Neural crest cell (in vitro differentiated cells): Measurements from ENCODE around the gene EDIL3. TPM values are rescaled to one million over a fixed set of nuclear protein-coding genes. Genes with fewer than 3 reads are reported as not detected.

ENCODE experiments used
- DNase-seq: peaks from one replicate; pipeline ENCODE4 v3.0.0; 2021; ENCODE audit warnings: low read depth, mixed read lengths, low spot score
- H3K27ac Mint-ChIP-seq: one replicate; pipeline ENCODE4 v1.8.0; 2021; ENCODE audit warnings: mild to moderate bottlenecking, mixed read lengths; ENCODE audit not compliant: unreplicated experiment
- H3K27me3 Mint-ChIP-seq: 2 replicates; pipeline ENCODE4 v1.8.0; 2021; ENCODE audit warnings: low read depth, mild to moderate bottlenecking, mixed read lengths
- H3K36me3 Mint-ChIP-seq: 2 replicates; pipeline ENCODE4 v1.8.0; 2021; ENCODE audit warnings: low read depth, mild to moderate bottlenecking, mixed read lengths
- H3K4me1 Mint-ChIP-seq: 2 replicates; pipeline ENCODE4 v1.8.0; 2021; ENCODE audit warnings: mixed read lengths
- H3K4me3 Mint-ChIP-seq: one replicate; pipeline ENCODE4 v1.8.0; 2021; ENCODE audit warnings: mild to moderate bottlenecking, mixed read lengths
- H3K9me3 Mint-ChIP-seq: 2 replicates; pipeline ENCODE4 v1.8.0; 2021; ENCODE audit warnings: mixed read lengths
- total RNA-seq: library from RNA; stranded (reverse); gene quantifications from 2 replicates; pipeline ENCODE4 v1.2.1, GENCODE V29; 2021
- TF ChIP-seq, protein P1 (sequence below): fragments of 200-600 bp; sonication (generic); conservative IDR thresholded peaks from 2 replicates; pipeline ENCODE4 v1.5.0; 2021; ENCODE audit warnings: antibody characterized with exemption, mild to moderate bottlenecking

The EDIL3 gene
- total RNA-seq, 1 donor from 2014 or later: 1.2 TPM

DNA sequence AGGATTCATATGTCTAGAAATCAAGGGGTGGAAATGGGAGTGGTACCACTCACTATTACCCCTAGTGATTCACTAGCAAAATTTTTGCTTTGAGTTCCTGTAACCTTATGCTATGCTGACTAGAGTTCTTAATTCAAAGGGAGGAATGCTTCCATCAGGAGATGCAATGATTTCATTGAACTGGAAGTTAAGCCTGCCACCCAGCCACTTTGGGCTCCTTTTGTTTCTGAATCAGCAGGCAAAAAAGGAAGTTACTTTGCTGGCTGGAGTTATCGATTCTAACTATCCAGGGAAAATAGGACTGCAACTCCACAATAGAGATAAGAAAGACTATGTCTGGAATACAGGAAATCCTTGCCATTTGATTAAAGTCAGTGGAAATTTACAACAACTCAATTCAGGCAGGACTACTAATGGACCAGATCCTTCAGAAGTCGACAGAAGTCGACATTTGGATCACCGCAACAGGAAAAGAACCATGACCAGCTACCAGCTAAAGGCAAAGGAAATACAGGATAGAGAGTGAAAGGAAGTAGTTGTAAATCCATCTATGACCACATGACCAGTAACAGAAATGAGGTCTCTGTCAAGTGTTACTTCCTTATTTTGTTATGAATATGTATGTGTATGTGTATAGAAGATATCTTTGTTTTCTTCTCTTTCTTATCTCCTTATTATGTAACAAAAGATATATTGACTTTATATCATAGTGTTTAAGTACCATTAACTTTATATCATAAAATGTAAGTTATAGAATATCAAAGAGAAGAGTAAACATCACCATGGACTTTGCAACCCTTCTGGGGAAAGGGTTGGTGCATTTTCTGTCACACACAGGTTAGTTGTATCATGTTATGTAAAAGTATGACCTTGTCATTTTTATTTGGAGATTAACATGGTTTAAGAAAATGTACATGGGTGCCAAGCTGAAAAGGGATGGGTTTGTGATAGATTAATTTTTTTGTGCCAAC, 465.3 kb downstream of the EDIL3 start:
- Mint-ChIP-seq H3K27ac (no peak overlapping the region), H3K4me1 (no peaks in the 10 kb centered on the region), H3K27me3 (no peaks in the 10 kb centered on the region), H3K36me3 (no peaks in the 10 kb centered on the region), H3K9me3 (no peaks in the 10 kb centered on the region), H3K4me3 (no peak overlapping the region)
- TF ChIP-seq, protein P1, sequence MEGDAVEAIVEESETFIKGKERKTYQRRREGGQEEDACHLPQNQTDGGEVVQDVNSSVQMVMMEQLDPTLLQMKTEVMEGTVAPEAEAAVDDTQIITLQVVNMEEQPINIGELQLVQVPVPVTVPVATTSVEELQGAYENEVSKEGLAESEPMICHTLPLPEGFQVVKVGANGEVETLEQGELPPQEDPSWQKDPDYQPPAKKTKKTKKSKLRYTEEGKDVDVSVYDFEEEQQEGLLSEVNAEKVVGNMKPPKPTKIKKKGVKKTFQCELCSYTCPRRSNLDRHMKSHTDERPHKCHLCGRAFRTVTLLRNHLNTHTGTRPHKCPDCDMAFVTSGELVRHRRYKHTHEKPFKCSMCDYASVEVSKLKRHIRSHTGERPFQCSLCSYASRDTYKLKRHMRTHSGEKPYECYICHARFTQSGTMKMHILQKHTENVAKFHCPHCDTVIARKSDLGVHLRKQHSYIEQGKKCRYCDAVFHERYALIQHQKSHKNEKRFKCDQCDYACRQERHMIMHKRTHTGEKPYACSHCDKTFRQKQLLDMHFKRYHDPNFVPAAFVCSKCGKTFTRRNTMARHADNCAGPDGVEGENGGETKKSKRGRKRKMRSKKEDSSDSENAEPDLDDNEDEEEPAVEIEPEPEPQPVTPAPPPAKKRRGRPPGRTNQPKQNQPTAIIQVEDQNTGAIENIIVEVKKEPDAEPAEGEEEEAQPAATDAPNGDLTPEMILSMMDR: no peak
- no peak for DNase-seq

DNA sequence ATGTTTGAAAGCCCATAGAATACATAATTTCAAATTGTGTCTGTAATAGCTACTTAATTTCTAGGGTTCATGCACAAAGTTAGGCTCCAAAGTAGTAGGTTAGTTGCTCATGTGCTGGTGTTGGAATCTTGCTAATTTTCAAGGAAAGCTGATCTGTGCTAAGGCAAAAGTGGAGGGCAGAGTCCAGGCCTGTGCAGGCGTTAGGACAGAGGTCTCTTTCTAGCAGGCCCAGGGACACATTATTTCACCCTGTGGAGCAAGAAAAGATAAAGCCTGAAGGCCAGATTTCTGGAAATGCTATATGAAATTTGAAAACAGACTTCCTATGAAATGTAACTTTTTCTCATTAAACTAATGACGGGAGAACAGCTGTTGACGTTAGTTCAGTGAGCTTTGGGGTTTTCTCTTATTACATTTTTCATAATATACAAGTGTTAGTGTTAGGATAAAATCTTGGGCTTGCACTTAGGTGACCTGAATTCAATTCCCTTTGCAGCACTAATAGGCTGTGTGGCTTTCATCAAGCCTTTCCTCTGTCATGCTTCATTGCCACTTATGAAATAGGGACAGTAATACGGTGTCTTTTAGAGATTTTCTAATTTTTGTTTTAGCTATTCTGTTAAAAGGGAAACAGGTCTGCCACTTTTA, 467.3 kb downstream of the EDIL3 start:
- H3K27me3 Mint-ChIP-seq: no peaks in the 10 kb centered on the region
- DNase-seq: no peak
- H3K4me3 Mint-ChIP-seq: no peak overlapping the region
- H3K4me1 Mint-ChIP-seq: no peaks in the 10 kb centered on the region
- TF ChIP-seq, protein P1: no peak
- H3K9me3 Mint-ChIP-seq: no peaks in the 10 kb centered on the region
- no peaks in the 10 kb centered on the region for H3K36me3 Mint-ChIP-seq
- H3K27ac Mint-ChIP-seq: no peak overlapping the region

DNA sequence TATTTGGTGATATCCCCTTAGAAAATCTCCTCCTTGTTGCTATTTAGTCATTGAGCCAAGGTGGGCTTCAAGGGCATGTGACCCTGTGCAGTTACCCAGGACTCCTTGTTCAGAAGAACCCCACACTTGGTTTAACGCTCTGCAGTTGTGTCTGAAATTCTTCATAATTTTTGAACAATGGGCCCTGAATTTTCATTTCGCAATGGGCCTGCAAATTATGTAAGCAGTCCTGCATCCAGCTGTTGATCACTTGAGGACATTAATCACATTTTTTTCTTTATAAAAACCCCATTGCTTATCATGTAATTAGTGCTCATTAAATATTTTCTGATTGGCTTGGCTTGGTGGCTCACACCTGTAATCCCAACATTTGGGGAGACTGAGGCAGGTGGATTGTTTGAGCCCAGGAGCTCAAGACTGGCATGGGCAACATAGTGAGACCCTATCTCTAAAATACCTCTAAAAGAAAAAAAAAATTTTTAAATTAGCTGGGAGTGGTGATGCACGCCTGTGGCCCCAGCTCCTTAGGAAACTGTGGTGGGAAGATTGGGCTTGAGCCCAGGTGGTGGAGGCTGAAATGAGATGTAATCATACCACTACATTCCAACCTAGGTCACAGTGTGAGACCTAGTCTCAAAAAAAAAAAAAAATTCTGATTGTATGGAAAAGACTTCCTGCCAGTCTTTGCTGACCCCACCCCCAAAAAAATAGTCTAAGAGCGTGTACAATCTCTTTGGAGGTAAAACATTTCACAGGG, 469.8 kb downstream of the EDIL3 start:
- no peaks in the 10 kb centered on the region for H3K27me3 Mint-ChIP-seq
- DNase-seq: no peak
- H3K9me3 Mint-ChIP-seq: no peaks in the 10 kb centered on the region
- H3K27ac Mint-ChIP-seq: no peak overlapping the region
- TF ChIP-seq, protein P1: no peak
- H3K4me3 Mint-ChIP-seq: no peak overlapping the region
- no peaks in the 10 kb centered on the region for H3K36me3 Mint-ChIP-seq
- no peaks in the 10 kb centered on the region for H3K4me1 Mint-ChIP-seq

DNA sequence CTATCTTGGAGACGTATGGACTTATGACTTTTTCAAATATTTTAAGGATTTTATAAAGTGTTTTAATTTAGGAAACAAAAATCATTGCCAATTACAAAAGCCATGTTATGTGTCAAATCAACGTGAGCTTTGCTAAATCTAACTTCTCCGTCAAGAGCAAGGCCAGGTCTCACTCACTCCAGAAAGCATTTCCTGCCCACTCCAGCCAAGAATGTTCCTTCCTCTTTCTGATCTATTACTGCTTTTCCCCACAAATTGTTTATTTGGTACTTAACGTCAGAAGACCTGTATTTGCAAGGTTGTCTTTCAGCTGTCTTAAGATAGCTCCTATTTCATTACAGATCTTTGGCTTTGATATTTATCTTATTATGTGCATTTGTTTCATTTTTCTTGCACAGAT, 470.5 kb downstream of the EDIL3 start:
- no peaks in the 10 kb centered on the region for H3K27me3 Mint-ChIP-seq
- H3K4me3 Mint-ChIP-seq: no peak overlapping the region
- H3K4me1 Mint-ChIP-seq: no peaks in the 10 kb centered on the region
- no peak overlapping the region for H3K27ac Mint-ChIP-seq
- no peaks in the 10 kb centered on the region for H3K36me3 Mint-ChIP-seq
- TF ChIP-seq, protein P1: no peak
- no peaks in the 10 kb centered on the region for H3K9me3 Mint-ChIP-seq
- DNase-seq: no peak

DNA sequence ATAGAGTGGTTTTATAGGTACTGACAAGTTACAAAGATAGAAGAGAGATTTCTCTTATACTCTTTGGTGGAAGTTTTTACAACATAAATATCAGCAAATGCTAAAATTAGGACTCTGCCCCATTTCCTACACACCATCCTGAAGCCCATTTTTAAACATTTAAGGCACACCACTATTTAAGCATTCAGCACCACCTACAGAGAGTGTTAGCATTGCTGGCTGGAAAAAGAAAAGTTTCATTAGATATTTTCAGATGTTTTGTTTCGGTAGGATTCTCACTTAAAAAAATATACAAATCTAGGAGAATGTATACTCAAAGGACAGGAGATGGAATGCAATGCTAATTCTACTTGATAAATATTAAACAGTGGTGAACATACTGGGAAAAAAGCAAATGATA, 471.1 kb downstream of the EDIL3 start:
- no peak for DNase-seq
- H3K36me3 Mint-ChIP-seq: no peaks in the 10 kb centered on the region
- no peaks in the 10 kb centered on the region for H3K9me3 Mint-ChIP-seq
- TF ChIP-seq, protein P1: no peak
- no peaks in the 10 kb centered on the region for H3K4me1 Mint-ChIP-seq
- H3K27ac Mint-ChIP-seq: no peak overlapping the region
- no peak overlapping the region for H3K4me3 Mint-ChIP-seq
- no peaks in the 10 kb centered on the region for H3K27me3 Mint-ChIP-seq
